ENCODE data around the gene ARMC8. TPM values are rescaled to one million over a fixed set of nuclear protein-coding genes. Genes with fewer than 3 reads are reported as not detected.

ARMC8 gene
- total RNA-seq, 1 experiment from 2014 or later = 32.4 TPM

GRCh38 chr3:138260611-138261010, 73.5 kb downstream of the ARMC8 start:
- no peaks in the 10 kb centered on the region for H3K9me2 ChIP-seq (ENCODE audit: insufficient read depth)
- no peak overlapping the region for H2AFZ ChIP-seq
- H3K4me3 ChIP-seq = no peak overlapping the region
- DNase-seq = no peak
- no peaks in the 10 kb centered on the region; the same call in 1 of the 2 replicates for H3F3A ChIP-seq (ENCODE audit: insufficient read depth, low read depth)
- BruUV-seq (replicated peaks) = no TSS peak
- H3K27ac ChIP-seq = no peak overlapping the region
- ChIA-PET POLR2A (ENCODE audit: unreplicated experiment) (no interaction called here), CTCF (no interaction called here)
- no peaks in the 10 kb centered on the region for H3K36me3 ChIP-seq (ENCODE audit: low read depth)
- no peaks in the 10 kb centered on the region for H3K9me3 ChIP-seq (ENCODE audit: insufficient read depth, low read depth)
- intact Hi-C loops (cut with micrococcal nuclease; ENCODE audit: unreplicated experiment) = no loop called here
- TF ChIP-seq EZH2 (IDR thresholded peaks at IDR 0.05; ENCODE audit: low read depth) = no peak
- TF ChIP-seq CTCF (conservative IDR thresholded peaks at IDR 0.05) = no peak
- no peaks in the 10 kb centered on the region for H3K79me2 ChIP-seq (ENCODE audit: low read depth)
- H3K27me3 ChIP-seq (ENCODE audit: insufficient read depth, low read depth) = no peaks in the 10 kb centered on the region
- H3K4me1 ChIP-seq (replicated peaks; ENCODE audit: insufficient read depth) = no peaks in the 10 kb centered on the region
- no peak overlapping the region for H3K4me2 ChIP-seq
- no peaks in the 10 kb centered on the region for H4K20me1 ChIP-seq (ENCODE audit: insufficient read depth)

GRCh38 chr3:138263104-138263503, 76.0 kb downstream of the ARMC8 start:
- no peak overlapping the region for H3K27ac ChIP-seq
- intact Hi-C loops (cut with micrococcal nuclease; ENCODE audit: unreplicated experiment) = no loop called here
- H3K9me2 ChIP-seq (ENCODE audit: insufficient read depth) = no peaks in the 10 kb centered on the region
- no peaks in the 10 kb centered on the region; the same call in 1 of the 2 replicates for H3F3A ChIP-seq (ENCODE audit: insufficient read depth, low read depth)
- no peaks in the 10 kb centered on the region for H3K79me2 ChIP-seq (ENCODE audit: low read depth)
- TF ChIP-seq CTCF (conservative IDR thresholded peaks at IDR 0.05) = no peak
- TF ChIP-seq EZH2 (IDR thresholded peaks at IDR 0.05; ENCODE audit: low read depth) = no peak
- H3K36me3 ChIP-seq (ENCODE audit: low read depth) = no peaks in the 10 kb centered on the region
- H3K9me3 ChIP-seq (ENCODE audit: insufficient read depth, low read depth) = no peaks in the 10 kb centered on the region
- H3K4me1 ChIP-seq (replicated peaks; ENCODE audit: insufficient read depth) = no peaks in the 10 kb centered on the region
- ChIA-PET CTCF (no interaction called here), POLR2A (ENCODE audit: unreplicated experiment) (no interaction called here)
- H3K4me2 ChIP-seq = no peak overlapping the region
- no peak for DNase-seq
- H3K27me3 ChIP-seq (ENCODE audit: insufficient read depth, low read depth) = no peaks in the 10 kb centered on the region
- BruUV-seq (replicated peaks) = no TSS peak
- H3K4me3 ChIP-seq = no peak overlapping the region
- no peaks in the 10 kb centered on the region for H4K20me1 ChIP-seq (ENCODE audit: insufficient read depth)
- H2AFZ ChIP-seq = no peak overlapping the region

GRCh38 chr3:138265745-138266144, 78.6 kb downstream of the ARMC8 start:
- no peak overlapping the region for H3K4me2 ChIP-seq
- H2AFZ ChIP-seq = no peak overlapping the region
- H3K4me3 ChIP-seq = no peak overlapping the region
- intact Hi-C loops (cut with micrococcal nuclease; ENCODE audit: unreplicated experiment) = no loop called here
- H3K36me3 ChIP-seq (ENCODE audit: low read depth) = no peaks in the 10 kb centered on the region
- no peaks in the 10 kb centered on the region; the same call in 1 of the 2 replicates for H4K20me1 ChIP-seq (ENCODE audit: insufficient read depth)
- BruUV-seq (replicated peaks) = no TSS peak
- no peak overlapping the region for H3K27ac ChIP-seq
- no peaks in the 10 kb centered on the region; the same call in 1 of the 2 replicates for H3F3A ChIP-seq (ENCODE audit: insufficient read depth, low read depth)
- no peaks in the 10 kb centered on the region for H3K4me1 ChIP-seq (replicated peaks; ENCODE audit: insufficient read depth)
- H3K9me3 ChIP-seq (ENCODE audit: insufficient read depth, low read depth) = no peaks in the 10 kb centered on the region
- ChIA-PET POLR2A (ENCODE audit: unreplicated experiment) (no interaction called here), CTCF (no interaction called here)
- TF ChIP-seq CTCF (conservative IDR thresholded peaks at IDR 0.05) (no peak), EZH2 (IDR thresholded peaks at IDR 0.05; ENCODE audit: low read depth) (no peak)
- H3K27me3 ChIP-seq (ENCODE audit: insufficient read depth, low read depth) = no peaks in the 10 kb centered on the region
- DNase-seq = no peak
- no peaks in the 10 kb centered on the region for H3K79me2 ChIP-seq (ENCODE audit: low read depth)
- no peaks in the 10 kb centered on the region for H3K9me2 ChIP-seq (ENCODE audit: insufficient read depth)

All from PC-9 (cell line).